Measurements from ENCODE around the gene STX2. TPM values are rescaled to one million over a fixed set of nuclear protein-coding genes. Genes with fewer than 3 reads are reported as not detected.

Gene STX2
- polyA plus RNA-seq, 1 donor (not counting 4 experiments of a cell fraction or from before 2014, with no cell fraction given), result 24.1 TPM

DNA sequence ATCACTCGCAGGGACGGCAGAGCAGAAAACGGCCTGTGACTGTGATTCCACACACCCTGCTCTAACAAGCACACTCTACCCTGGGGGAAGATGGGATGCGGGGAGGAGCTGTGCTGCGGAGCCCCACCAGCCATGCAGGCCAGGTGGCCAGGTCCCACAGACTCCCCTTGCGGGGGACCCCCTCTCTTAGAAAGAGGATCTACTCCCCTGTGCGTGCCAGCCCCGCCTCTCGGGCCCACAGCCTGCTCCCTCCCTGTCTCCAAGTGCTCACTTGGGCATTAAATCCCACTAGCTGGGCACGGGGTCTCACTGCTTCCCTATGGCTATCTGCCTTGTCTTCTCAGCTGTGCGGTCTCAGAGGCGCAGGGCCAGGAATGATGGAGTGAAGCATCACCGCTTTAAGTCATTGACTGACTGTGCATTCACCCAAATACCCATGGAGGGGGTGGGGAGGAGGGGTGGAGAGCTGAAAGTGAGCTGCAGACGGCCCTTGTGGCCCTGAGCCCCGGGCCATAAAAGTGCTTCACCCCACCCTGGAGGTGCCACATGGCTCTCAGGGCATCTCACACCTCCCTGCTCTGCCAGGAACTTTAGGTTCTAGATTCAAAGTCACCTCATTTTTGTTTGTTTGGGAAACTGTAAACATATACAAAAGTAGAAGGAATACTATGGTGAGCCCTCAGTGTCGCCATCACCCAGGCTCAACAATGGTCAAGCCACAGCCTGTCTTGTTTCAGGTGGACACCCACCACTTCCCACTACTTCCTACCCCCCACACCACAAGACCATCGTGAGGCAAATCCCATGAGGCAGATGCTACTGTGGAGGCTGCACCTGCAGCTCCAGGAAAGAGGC is 9.4 kb downstream of the STX2 start:
- TF ChIP-seq EZH2 (IDR thresholded peaks at IDR 0.05; ENCODE audit: low read length), result no peak
- TF ChIP-seq, protein P1, sequence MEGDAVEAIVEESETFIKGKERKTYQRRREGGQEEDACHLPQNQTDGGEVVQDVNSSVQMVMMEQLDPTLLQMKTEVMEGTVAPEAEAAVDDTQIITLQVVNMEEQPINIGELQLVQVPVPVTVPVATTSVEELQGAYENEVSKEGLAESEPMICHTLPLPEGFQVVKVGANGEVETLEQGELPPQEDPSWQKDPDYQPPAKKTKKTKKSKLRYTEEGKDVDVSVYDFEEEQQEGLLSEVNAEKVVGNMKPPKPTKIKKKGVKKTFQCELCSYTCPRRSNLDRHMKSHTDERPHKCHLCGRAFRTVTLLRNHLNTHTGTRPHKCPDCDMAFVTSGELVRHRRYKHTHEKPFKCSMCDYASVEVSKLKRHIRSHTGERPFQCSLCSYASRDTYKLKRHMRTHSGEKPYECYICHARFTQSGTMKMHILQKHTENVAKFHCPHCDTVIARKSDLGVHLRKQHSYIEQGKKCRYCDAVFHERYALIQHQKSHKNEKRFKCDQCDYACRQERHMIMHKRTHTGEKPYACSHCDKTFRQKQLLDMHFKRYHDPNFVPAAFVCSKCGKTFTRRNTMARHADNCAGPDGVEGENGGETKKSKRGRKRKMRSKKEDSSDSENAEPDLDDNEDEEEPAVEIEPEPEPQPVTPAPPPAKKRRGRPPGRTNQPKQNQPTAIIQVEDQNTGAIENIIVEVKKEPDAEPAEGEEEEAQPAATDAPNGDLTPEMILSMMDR (optimal IDR thresholded peaks at IDR 0.05 in 1 of 3, IDR thresholded peaks at IDR 0.05 in 1 of 3, conservative IDR thresholded peaks at IDR 0.05 in 1 of 3; ENCODE audit: extremely low read depth in 1 of 3, insufficient read depth in 2 of 3, low read length in 3 of 3), result no peak
- Histone ChIP-seq H3K9ac (ENCODE audit: control insufficient read depth, extremely low read depth, insufficient read depth, low read length) (no peak overlapping the region), H3K79me2 (ENCODE audit: control insufficient read depth, insufficient read depth, low read length) (peaks cover 52% of the 10 kb centered on the region), H3K9me3 (ENCODE audit: control insufficient read depth, low read depth, low read length) (no peaks in the 10 kb centered on the region), H3K4me3 (ENCODE audit: control insufficient read depth in 2 of 3, extremely low read depth in 1 of 3, insufficient read depth in 2 of 3, low read depth in 1 of 3, low read length in 3 of 3) (no peak overlapping the region), H3K36me3 (ENCODE audit: control insufficient read depth in 2 of 2, extremely low read depth in 1 of 2, insufficient read depth in 2 of 2, low read length in 2 of 2) (peaks cover 0 to 2% of the 10 kb centered on the region in 2 experiments), H3K9me1 (ENCODE audit: control insufficient read depth, extremely low read depth, insufficient read depth, low read length) (no peaks in the 10 kb centered on the region), H4K20me1 (ENCODE audit: control insufficient read depth, extremely low read depth, insufficient read depth, low read length) (no peaks in the 10 kb centered on the region), H3K27ac (ENCODE audit: control insufficient read depth, insufficient read depth, low read length) (no peak overlapping the region), H3K27me3 (ENCODE audit: control insufficient read depth, extremely low read depth, insufficient read depth, low read length) (no peaks in the 10 kb centered on the region), H3K4me2 (ENCODE audit: control insufficient read depth, extremely low read depth, insufficient read depth, low read depth, low read length) (no peak overlapping the region), H3K4me1 (ENCODE audit: control insufficient read depth, extremely low read depth, insufficient read depth, low read length) (no peaks in the 10 kb centered on the region), H2AFZ (ENCODE audit: control insufficient read depth, low read length) (no peak overlapping the region)
- no peak for DNase-seq (ENCODE audit: low read depth, low spot score)
- no peak for FAIRE-seq
- dilution Hi-C loops (cut with MboI; ENCODE audit: extremely low pct_ligation_motif_present, low sequenced_read_pairs), result no loop called here

DNA sequence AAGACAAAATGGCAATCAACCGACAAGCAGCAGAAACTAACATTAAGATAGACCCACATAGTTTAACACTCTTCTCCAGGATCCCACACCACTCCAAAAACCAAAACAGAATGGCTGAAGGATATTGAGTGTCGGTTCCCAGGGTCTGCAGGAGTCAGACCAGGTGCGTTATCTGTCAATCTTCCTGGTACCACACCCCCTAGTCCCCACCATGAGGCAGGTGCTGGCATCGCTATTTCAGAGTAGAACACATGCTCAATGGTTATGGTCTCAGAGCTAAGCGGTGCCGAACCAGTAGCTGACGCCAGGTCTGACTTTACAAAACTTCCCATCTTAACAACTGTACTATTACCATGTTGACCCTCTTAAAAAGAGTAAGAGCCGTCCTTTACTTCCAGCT is 10.2 kb downstream of the STX2 start:
- no peaks in the 10 kb centered on the region for H3K9me3 ChIP-seq (ENCODE audit: control insufficient read depth, low read depth, low read length)
- H3K27me3 ChIP-seq (ENCODE audit: control insufficient read depth, extremely low read depth, insufficient read depth, low read length), result no peaks in the 10 kb centered on the region
- no peak for FAIRE-seq
- no peaks in the 10 kb centered on the region for H3K9me1 ChIP-seq (ENCODE audit: control insufficient read depth, extremely low read depth, insufficient read depth, low read length)
- no peaks in the 10 kb centered on the region for H4K20me1 ChIP-seq (ENCODE audit: control insufficient read depth, extremely low read depth, insufficient read depth, low read length)
- H3K9ac ChIP-seq (ENCODE audit: control insufficient read depth, extremely low read depth, insufficient read depth, low read length), result no peak overlapping the region
- dilution Hi-C loops (cut with MboI; ENCODE audit: extremely low pct_ligation_motif_present, low sequenced_read_pairs), result no loop called here
- no peak overlapping the region for H3K27ac ChIP-seq (ENCODE audit: control insufficient read depth, insufficient read depth, low read length)
- no peaks in the 10 kb centered on the region for H3K4me1 ChIP-seq (ENCODE audit: control insufficient read depth, extremely low read depth, insufficient read depth, low read length)
- no peaks in the 10 kb centered on the region for H3K36me3 ChIP-seq (ENCODE audit: control insufficient read depth in 2 of 2, extremely low read depth in 1 of 2, insufficient read depth in 2 of 2, low read length in 2 of 2)
- no peak for TF ChIP-seq EZH2 (IDR thresholded peaks at IDR 0.05; ENCODE audit: low read length)
- TF ChIP-seq, protein P1 (optimal IDR thresholded peaks at IDR 0.05 in 1 of 3, IDR thresholded peaks at IDR 0.05 in 1 of 3, conservative IDR thresholded peaks at IDR 0.05 in 1 of 3; ENCODE audit: extremely low read depth in 1 of 3, insufficient read depth in 2 of 3, low read length in 3 of 3), result no peak
- DNase-seq (ENCODE audit: low read depth, low spot score), result no peak
- peaks cover 48% of the 10 kb centered on the region for H3K79me2 ChIP-seq (ENCODE audit: control insufficient read depth, insufficient read depth, low read length)
- no peak overlapping the region for H3K4me3 ChIP-seq (ENCODE audit: control insufficient read depth in 2 of 3, extremely low read depth in 1 of 3, insufficient read depth in 2 of 3, low read depth in 1 of 3, low read length in 3 of 3)
- no peak overlapping the region for H2AFZ ChIP-seq (ENCODE audit: control insufficient read depth, low read length)
- no peak overlapping the region for H3K4me2 ChIP-seq (ENCODE audit: control insufficient read depth, extremely low read depth, insufficient read depth, low read depth, low read length)
